GM18498 (cell line): ENCODE results near the gene NCAM1.
"Not testable (repeated sequence)": the region's sequence is repeated elsewhere in the genome, so short reads cannot be mapped to it uniquely, and the experiment has no call there.

ENCODE experiments used
- ATAC-seq: cut with Tn5 transposase; IDR thresholded peaks from one replicate; pipeline ENCODE4 v1.9.1; 2021; ENCODE audit warnings: mild to moderate bottlenecking, moderate library complexity; ENCODE audit not compliant: unreplicated experiment

Gene NCAM1

GRCh38 chr11:112961146-112961668 lies at the start of gene NCAM1:
NCAM1 (plus strand) TSS chr11:112961420.
- ATAC-seq: no peak

- ATAC-seq: no peak
Observed at GRCh38 chr11:112922606-112923005, 38.6 kb upstream of the NCAM1 start.

- ATAC-seq: not testable (repeated sequence)
Observed at GRCh38 chr11:112924836-112925235, 36.4 kb upstream of the NCAM1 start.

GRCh38 chr11:112925516-112926310 lies 35.5 kb upstream of the NCAM1 start:
- no peak for ATAC-seq

GRCh38 chr11:112928136-112928535 lies 33.1 kb upstream of the NCAM1 start:
- ATAC-seq: no peak

- ATAC-seq: no peak
Observed at GRCh38 chr11:112929432-112929831, 31.8 kb upstream of the NCAM1 start.

- ATAC-seq: no peak
Observed at GRCh38 chr11:112931703-112932102, 29.5 kb upstream of the NCAM1 start.

- ATAC-seq: no peak
Observed at GRCh38 chr11:112932593-112932992, 28.6 kb upstream of the NCAM1 start.

- ATAC-seq: no peak
Observed at GRCh38 chr11:112933970-112934369, 27.2 kb upstream of the NCAM1 start.

- ATAC-seq: no peak
Observed at GRCh38 chr11:112941104-112941503, 20.1 kb upstream of the NCAM1 start.

- no peak for ATAC-seq
Observed at GRCh38 chr11:112942966-112943643, 18.1 kb upstream of the NCAM1 start.

- ATAC-seq: no peak
Observed at GRCh38 chr11:112946866-112947265, 14.4 kb upstream of the NCAM1 start.

GRCh38 chr11:112949781-112950575 lies 11.2 kb upstream of the NCAM1 start:
- ATAC-seq: no peak

- no peak for ATAC-seq
Observed at GRCh38 chr11:112958670-112959069, 2.5 kb upstream of the NCAM1 start.

- ATAC-seq: no peak
Observed at GRCh38 chr11:112961751-112962578, 745 bp downstream of the NCAM1 start.

- no peak for ATAC-seq
Observed at GRCh38 chr11:112962579-112963367, 1.6 kb downstream of the NCAM1 start.

- no peak for ATAC-seq
Observed at GRCh38 chr11:112963368-112963955, 2.2 kb downstream of the NCAM1 start.

- ATAC-seq: no peak
Observed at GRCh38 chr11:112965656-112966055, 4.4 kb downstream of the NCAM1 start.

- ATAC-seq: no peak
Observed at GRCh38 chr11:112966561-112966960, 5.3 kb downstream of the NCAM1 start.
